ENCODE results near the gene NFATC1. TPM values are rescaled to one million over a fixed set of nuclear protein-coding genes. Genes with fewer than 3 reads are reported as not detected.
"Not testable (repeated sequence)": the region's sequence is repeated elsewhere in the genome, so short reads cannot be mapped to it uniquely, and the experiment has no call there.

NFATC1 gene
- total and polyA plus RNA-seq, 8 donors, result 3.4 to 7.9 (median 4.4) TPM

DNA sequence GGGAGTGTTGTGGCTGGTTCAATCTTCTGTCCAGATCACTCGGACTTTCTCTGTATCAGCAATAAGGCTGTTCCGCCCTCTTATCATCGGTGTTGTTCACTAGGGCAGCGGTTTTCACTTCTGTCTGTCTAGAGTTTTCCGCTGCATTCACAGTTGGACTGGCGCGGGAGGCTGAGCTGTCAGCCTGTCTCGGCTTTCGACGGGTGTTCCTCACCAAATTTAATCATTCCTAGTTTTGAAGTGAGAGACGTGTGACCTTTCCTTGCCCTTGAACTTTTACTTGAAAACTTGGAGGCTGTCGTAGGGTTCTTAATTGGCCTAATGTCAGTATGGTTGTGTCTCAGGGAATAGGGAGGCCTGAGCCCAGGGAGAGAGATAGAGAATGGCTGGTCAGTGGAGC lies 108.3 kb downstream of the NFATC1 start:
- no peak overlapping the region for H3K27ac ChIP-seq
- ATAC-seq, result no peak
- WGBS, 2 donors, result 85 to 86% methylated on average over 12 of the region's 12 CpGs
- FAIRE-seq, result no peak
- H3K36me3 ChIP-seq, result no peaks in the 10 kb centered on the region
- no peak overlapping the region for H3K4me3 ChIP-seq
- DNase-seq, result peak in 1 of 6 donors; percentile 1
- H3K9me3 ChIP-seq, result no peaks in the 10 kb centered on the region
- H3K27me3 ChIP-seq, result no peaks in the 10 kb centered on the region
- H3K4me1 ChIP-seq, result peaks cover 0 to 11% (median 0%) of the 10 kb centered on the region in 3 donors
- TF ChIP-seq, protein P1, sequence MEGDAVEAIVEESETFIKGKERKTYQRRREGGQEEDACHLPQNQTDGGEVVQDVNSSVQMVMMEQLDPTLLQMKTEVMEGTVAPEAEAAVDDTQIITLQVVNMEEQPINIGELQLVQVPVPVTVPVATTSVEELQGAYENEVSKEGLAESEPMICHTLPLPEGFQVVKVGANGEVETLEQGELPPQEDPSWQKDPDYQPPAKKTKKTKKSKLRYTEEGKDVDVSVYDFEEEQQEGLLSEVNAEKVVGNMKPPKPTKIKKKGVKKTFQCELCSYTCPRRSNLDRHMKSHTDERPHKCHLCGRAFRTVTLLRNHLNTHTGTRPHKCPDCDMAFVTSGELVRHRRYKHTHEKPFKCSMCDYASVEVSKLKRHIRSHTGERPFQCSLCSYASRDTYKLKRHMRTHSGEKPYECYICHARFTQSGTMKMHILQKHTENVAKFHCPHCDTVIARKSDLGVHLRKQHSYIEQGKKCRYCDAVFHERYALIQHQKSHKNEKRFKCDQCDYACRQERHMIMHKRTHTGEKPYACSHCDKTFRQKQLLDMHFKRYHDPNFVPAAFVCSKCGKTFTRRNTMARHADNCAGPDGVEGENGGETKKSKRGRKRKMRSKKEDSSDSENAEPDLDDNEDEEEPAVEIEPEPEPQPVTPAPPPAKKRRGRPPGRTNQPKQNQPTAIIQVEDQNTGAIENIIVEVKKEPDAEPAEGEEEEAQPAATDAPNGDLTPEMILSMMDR (IDR thresholded peaks at IDR 0.05), result no peak
- intact Hi-C loops (cut with DNase I), result no loop called here

DNA sequence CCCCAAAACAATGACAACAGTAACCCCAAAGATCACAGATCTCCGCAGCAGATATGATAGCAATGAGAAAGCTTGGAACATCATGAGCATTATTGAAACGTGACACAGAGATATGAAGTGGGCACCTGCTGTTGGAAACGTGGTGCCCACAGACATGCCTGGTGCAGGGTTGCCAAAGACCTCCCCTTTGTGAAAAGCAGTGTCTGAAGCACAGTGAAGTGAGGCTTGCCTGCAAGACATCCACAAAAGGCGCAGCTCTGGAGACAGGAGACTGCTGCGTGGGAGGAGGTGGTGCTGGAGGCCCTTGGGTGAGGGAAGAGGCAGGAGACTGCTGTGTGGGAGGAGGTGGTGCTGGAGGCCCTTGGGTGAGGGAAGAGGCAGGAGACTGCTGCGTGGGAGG lies 108.8 kb downstream of the NFATC1 start:
- H3K4me3 ChIP-seq; H3K27ac ChIP-seq; H3K36me3 ChIP-seq; ATAC-seq; FAIRE-seq; H3K27me3 ChIP-seq; H3K9me3 ChIP-seq; intact Hi-C loops (cut with DNase I): not testable (repeated sequence)
- WGBS, 2 donors, result 55 to 76% methylated on average over 5 of the region's 6 CpGs
- H3K4me1 ChIP-seq, result peaks cover 0 to 11% (median 0%) of the 10 kb centered on the region in 3 donors
- DNase-seq, result peak in 2 of 6 donors; percentile 1 to 17

DNA sequence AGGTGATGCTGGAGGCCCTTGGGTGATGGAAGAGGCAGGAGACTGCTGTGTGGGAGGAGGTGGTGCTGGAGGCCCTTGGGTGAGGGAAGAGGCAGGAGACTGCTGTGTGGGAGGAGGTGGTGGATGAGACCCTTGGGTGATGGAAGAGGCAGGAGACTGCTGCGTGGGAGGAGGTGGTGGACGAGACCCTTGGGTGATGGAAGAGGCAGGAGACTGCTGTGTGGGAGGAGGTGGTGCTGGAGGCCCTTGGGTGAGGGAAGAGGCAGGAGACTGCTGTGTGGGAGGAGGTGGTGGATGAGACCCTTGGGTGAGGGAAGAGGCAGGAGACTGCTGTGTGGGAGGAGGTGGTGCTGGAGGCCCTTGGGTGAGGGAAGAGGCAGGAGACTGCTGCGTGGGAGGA lies 109.7 kb downstream of the NFATC1 start:
- H3K27ac ChIP-seq, FAIRE-seq: not testable (repeated sequence)

DNA sequence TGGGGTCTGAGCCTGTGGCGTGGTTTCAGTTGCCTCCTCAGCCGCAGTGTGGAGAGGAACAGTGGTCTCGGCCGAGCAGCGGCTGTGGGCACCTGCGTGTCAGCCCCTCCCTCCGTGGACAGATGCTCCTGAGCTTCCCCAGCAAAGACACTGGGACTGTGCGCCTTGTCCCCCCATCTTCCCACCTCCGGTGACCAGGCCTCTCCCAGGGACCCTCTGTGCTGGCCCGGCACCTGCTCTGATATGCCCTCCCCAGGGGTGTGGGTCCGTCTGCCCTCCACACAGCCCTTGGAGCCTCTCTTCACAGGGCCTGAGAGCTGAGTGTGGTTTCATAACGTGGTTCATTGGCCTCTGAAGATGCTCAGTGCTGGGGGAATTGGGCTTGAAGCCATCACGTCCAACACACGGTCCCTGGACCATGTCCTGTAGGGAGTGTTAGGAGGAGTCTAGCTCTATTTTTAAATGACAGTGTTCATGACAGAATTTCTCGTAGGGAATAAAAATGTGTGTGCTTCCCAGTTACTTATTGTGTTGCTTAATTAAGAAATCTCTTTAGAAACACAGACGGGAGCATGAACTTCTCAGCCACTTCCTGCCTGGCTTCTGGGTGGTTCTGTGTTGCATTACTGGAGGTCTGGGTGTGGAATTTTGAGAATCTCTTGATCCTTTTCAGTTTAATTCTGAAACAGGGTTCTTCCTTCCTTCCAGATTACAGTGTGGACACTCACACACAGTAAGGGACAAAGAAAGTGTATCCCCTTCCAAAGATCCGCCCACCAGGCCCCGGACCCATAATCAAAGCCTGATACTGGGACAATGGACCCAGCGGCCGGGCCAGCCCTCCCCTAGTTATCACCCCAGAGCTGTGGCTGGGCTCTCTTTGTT lies 110.7 kb downstream of the NFATC1 start:
- Histone ChIP-seq H3K4me3 (peak overlapping the region in 1 of 4 donors; percentile 31), H3K4me1 (peaks cover 0 to 11% (median 0%) of the 10 kb centered on the region in 3 donors), H3K27me3 (no peaks in the 10 kb centered on the region), H3K9me3 (no peaks in the 10 kb centered on the region), H3K27ac (peak overlapping the region; percentile 48 to 78 (median 71)), H3K36me3 (no peaks in the 10 kb centered on the region)
- DNase-seq, result peak in 2 of 6 donors; percentile 12 to 38
- intact Hi-C loops (cut with DNase I), result no loop called here
- TF ChIP-seq, protein P1 (IDR thresholded peaks at IDR 0.05), result no peak
- no peak for FAIRE-seq
- peak in 3 of 4 donors; percentile 2 to 24 (median 24) for ATAC-seq
- WGBS, 2 donors, result 79 to 88% methylated on average over 20 of the region's 20 CpGs

More for the DNA sequence above, 109.7 kb downstream of the NFATC1 start:
- H3K4me1 ChIP-seq, result peaks cover 0 to 11% (median 0%) of the 10 kb centered on the region in 3 donors
- intact Hi-C loops (cut with DNase I); H3K36me3 ChIP-seq; H3K27me3 ChIP-seq; ATAC-seq; H3K4me3 ChIP-seq; H3K9me3 ChIP-seq: not testable (repeated sequence)
- 87 to 92% methylated on average over 3 of the region's 3 CpGs for WGBS, 2 donors
- peak in 2 of 6 donors; percentile 1 to 6 for DNase-seq

DNA sequence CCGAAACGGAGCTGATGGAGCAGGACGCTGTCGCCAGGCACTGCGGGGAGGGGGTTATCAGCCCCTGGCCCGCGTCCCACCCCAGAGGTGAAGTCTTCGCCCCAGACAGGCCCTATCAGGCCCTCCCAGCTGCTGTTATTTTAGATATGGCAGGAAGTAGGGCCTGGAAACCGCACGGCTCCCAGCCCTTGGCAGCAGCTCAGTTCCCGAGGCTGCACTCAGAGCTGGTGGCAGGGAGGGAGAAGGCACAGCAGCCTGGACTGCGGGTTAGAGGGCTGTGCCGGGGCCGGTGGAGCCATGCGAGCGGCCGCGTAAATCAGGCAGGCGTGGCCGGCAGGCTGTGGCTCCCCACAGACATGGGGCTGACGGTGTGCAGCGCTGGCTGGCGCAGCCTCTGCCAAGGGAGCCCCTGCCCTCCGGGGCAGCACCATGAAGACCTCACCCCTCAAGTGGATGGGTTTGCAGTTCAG lies 111.4 kb downstream of the NFATC1 start:
- peaks cover 0 to 11% (median 0%) of the 10 kb centered on the region in 3 donors for H3K4me1 ChIP-seq
- intact Hi-C loops (cut with DNase I), result no loop called here
- H3K4me3 ChIP-seq, result peak overlapping the region in 2 of 4 donors; percentile 31 to 46
- no peaks in the 10 kb centered on the region for H3K36me3 ChIP-seq
- ATAC-seq, result peak; percentile 71 to 82 (median 77)
- H3K9me3 ChIP-seq, result no peaks in the 10 kb centered on the region
- TF ChIP-seq, protein P1 (IDR thresholded peaks at IDR 0.05), result no peak
- H3K27me3 ChIP-seq, result no peaks in the 10 kb centered on the region
- peak overlapping the region; percentile 48 to 78 (median 71) for H3K27ac ChIP-seq
- DNase-seq, result peak in 5 of 6 donors; percentile 23 to 69 (median 32)
- 35 to 43% methylated on average over 24 of the region's 24 CpGs for WGBS, 2 donors
- FAIRE-seq, result no peak
